Jurkat, Clone E6-1 (cell line): ENCODE results near the gene LCN2.
A peak's percentile ranks its signal among the peaks of the same experiment; 100 is the strongest.

Experiments used
- DNase-seq: peaks from one replicate; pipeline ENCODE4 v3.0.0-alpha.2; 2011; ENCODE audit warnings: low read depth, low spot score
- H3K4me3 ChIP-seq: 2 replicates; pipeline ENCODE4 v1.5.1; 2011; ENCODE audit warnings: mild to moderate bottlenecking, low read length, control low read depth, moderate library complexity

LCN2 gene

GRCh38 chr9:128144239-128145181, 4.7 kb upstream of the LCN2 start:
- H3K4me3 ChIP-seq = no peak overlapping the region
- DNase-seq = no peak

DNA sequence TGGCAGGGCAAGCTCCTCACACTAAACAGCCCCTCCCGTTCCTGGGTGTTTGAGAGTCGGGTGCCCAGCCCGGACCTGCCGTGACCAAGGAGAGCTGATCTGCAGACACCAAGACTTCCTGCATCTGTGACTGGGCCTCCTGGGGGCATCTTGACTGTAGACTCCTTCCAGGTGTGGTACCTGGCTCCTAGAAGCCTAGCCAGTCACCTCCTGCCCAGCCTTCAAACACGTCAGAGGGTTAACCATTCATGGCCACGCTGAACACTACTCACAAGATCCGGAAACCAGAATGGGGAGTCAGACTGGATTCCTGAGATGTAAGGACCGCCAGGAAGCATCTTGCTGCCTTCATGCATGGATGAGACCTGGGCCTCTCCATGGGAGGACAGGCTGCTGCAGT, 3.7 kb upstream of the LCN2 start:
- no peak for DNase-seq
- no peak overlapping the region for H3K4me3 ChIP-seq

- H3K4me3 ChIP-seq = no peak overlapping the region
- DNase-seq = no peak
Measured at GRCh38 chr9:128145951-128146351, 3.3 kb upstream of the LCN2 start.

GRCh38 chr9:128146591-128147120, 2.6 kb upstream of the LCN2 start:
- no peak overlapping the region for H3K4me3 ChIP-seq
- no peak for DNase-seq

DNA sequence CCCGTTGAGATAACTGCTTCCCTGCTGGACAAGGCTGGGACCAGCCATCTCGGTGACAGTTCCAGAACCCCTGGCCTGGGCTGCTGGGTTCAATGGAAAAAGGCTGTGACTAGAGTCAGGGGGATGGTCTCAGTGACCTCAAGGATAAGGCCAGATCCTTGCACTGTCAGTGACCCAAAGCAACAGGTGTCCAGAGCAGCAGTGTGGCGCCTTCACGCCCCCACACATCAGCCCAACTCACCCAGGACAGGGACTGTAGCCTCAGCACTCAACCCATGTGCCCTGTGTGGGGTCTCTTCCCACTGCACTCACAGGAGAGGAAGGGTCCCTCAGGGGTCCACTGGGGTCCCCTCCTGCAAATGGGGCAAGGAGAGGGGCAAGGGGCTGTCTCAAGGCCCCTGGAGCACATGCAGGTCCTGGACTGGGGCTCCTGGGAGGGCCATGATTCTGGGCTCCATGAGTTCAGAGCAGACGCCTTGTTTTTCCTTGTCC, 698 bp upstream of the LCN2 start:
- no peak for DNase-seq

GRCh38 chr9:128149951-128150593, 819 bp downstream of the LCN2 start:
- DNase-seq = no peak
- H3K4me3 ChIP-seq = no peak overlapping the region

More for the DNA sequence above, 698 bp upstream of the LCN2 start:
- no peak overlapping the region for H3K4me3 ChIP-seq

DNA sequence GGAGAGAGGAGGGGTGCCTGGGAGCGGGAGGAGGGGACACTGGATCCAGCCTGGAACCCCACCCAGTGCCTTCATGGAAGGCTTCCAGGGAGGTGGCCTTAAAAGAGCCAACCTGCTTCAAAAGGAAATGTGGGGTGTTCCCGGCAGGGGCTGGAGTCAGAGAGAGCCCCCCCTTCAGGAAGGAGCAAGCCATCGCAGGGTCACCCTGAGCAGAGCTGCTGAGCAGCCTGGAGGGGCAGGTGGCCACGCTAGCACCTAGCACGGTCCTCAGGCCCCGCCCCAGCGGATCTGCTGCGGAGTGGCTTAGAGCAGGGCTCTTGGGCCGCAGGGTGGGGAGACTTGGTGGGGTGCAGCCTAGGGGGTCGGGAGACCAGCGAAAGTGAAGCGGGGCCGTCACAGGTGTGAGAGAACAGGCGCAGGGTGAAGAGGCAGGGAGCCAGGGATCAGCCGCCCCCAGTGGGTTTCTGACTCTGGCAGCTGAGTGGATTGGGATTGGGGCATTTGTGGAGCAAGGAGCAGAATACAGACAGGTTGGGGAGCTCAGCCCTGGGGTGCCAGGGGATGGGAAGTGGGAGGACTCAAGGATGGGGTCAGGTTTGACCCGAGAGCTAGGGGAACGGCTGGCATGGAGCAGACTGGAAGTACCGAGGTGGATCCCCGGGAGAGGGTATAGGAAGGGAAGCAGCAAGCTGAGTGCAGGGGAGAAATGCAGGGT, 1.5 kb downstream of the LCN2 start:
- H3K4me3 ChIP-seq = no peak overlapping the region
- DNase-seq = no peak

- DNase-seq = no peak
Measured at GRCh38 chr9:128151309-128152132, 2.3 kb downstream of the LCN2 start.

DNA sequence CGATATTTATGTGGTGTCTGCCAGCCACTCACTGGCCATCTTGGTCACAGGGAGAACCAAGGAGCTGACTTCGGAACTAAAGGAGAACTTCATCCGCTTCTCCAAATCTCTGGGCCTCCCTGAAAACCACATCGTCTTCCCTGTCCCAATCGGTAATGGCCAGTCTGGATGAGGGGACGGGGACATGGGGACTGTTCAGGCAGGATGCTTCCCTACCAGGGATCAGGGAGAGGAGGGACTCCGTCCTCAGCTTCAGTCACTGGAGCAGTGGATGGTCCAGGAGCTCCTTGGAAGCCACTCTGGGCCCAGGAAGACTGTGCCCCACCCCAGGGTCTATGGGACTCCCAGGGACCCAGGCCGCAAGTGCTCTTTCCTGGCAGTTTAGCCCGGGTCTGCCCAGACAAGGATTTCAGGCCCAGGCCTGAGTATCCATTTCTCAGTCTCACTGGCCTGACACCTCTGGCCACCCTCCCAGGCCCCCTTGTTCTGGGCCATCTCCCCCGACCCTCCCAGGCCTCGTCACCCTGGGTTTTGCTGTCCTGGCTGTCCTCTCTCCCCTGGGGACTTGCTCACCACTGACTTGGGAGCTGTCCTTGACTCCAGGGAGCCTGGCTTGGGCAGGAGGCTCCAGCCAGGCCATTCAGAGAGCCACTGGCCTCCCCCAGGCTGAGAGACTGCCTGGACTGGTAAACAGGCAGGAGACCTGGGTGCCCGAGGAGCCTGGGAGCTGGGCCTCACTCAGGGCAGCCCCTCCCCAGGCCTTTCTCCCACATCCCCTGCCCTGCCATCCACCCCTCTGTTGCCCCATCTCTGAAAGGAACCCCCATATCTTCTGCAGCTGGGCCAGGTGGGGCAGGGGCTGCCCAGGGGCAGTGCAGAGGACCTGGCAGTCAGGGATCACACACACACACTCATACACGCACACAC, 3.1 kb downstream of the LCN2 start:
- no peak overlapping the region for H3K4me3 ChIP-seq
- DNase-seq = no peak

More at GRCh38 chr9:128151309-128152132, 2.3 kb downstream of the LCN2 start:
- H3K4me3 ChIP-seq = no peak overlapping the region

GRCh38 chr9:128153060-128153946, 4.0 kb downstream of the LCN2 start:
- no peak for DNase-seq
- H3K4me3 ChIP-seq = no peak overlapping the region

- DNase-seq = no peak
- H3K4me3 ChIP-seq = no peak overlapping the region
Measured at GRCh38 chr9:128153947-128154695, 4.9 kb downstream of the LCN2 start.

DNA sequence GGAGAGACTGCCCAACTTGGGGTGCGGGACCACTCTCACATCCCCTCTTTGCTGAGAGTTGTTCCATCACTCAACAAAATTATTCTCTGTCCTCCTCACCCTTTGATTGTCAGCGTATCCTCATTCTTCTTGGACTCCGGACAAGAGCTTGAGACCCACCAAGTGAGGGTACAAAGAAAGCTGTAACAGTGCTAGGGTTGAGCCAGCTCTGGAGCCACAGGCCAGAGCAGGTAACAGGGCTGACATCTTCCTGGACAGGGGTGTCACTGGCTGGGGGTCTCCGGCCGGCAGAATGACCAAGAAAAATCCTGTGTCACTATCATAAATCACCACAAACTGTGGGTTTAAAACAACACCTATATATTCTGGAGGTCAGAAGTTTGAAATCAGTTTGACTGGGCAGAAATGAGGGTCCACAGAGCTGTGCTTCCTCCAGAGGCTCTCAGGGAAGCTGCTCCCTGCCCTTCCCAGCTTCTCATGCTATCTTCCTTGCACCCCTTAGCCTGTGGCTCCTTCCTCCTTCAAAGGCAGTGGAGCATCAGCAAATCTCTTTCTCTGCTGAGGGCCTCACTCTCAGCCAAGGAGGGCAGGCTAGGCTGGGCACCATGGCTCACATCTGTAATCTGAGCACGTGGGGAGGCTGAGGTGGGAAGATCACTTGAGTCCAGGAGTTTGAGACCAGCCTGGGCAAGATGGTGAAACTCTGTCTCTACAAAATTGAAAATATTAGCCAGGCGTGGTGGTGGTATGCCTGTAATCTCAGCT, 6.7 kb downstream of the LCN2 start:
- DNase-seq = no peak
- H3K4me3 ChIP-seq = no peak overlapping the region

- peak; percentile 58 for DNase-seq
- H3K4me3 ChIP-seq = peak overlapping the region; percentile 57
Measured at GRCh38 chr9:128159522-128159783, 10.2 kb downstream of the LCN2 start.

DNA sequence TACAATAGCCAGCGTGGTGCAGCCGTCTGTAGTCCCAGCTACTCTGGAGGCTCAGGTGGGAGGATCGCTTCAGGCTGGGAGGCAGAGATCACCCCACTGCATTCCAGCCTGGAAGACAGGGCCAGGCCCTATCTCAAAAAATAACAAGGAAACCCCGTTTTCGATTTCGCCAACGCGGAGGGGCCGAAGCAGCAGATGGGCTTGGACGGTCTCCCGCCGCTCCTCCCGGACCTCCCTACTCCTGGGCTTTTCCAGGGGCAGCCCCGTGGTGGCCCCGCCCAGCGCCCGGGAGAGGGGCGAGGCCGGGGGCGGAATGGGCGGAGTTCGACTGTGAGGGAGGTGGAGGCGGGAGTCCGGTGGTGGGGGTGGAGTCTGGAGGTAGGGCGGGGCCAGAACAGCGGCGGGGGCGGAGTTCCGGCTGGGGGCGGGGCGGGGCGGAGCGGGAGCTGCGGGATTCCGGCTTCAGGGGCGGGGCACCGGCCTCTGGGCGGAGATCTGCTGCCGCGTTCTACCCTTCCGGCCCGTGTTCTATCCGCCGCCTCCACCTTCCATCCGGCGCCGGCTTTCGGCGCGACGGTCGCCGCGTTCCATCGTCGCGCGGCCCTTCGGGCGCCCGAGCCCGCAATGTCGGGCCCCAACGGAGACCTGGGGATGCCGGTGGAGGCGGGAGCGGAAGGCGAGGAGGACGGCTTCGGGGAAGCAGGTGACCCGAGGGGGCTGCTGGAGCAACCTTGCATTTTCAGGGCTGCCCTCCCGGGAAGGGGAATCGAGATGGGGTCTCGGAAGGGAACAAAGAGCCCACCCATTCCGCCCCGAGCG, 10.7 kb downstream of the LCN2 start, which contains the start of gene BBLN:
BBLN (plus strand) TSS at position 482 of the 819 bp plus-strand sequence; CDS start at position 625, 143 bp downstream.
- peak within 1 kb of the TSS; percentile 95 for H3K4me3 ChIP-seq

DNA sequence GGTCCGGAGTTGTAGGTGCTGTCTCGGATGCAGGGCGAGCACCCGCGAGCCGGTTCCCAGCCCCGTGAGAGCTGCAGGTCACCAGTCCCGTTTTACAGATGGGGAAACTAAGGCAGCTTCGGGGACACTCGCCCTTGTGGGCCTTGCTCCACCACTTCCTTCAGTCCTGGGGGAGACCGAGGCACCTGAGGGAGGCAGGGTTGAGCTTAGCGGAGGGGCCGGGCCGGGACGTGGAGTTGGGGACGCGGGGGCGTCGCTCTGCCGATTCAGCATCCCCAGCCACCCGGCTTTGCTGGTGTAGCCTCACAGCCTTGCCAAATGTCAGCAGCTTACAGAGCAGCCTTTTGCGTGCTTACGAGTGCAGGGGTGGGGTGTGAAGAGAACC, 11.3 kb downstream of the LCN2 start:
- peak overlapping the region; percentile 95 for H3K4me3 ChIP-seq
- DNase-seq = no peak

More for the DNA sequence above, 10.7 kb downstream of the LCN2 start, which contains the start of gene BBLN:
- peak; percentile 81 for DNase-seq
